HAP-1 (cell line): ENCODE measurements around the gene MAP3K9.
"Not testable (repeated sequence)": the region's sequence is repeated elsewhere in the genome, so short reads cannot be mapped to it uniquely, and the experiment has no call there.

Source experiments
- DNase-seq, 2 experiments: peaks; one replicate each; pipeline ENCODE4 v3.0.0-alpha.2; 2016 to 2020; ENCODE audit warnings: low spot score in 2 of 2
- H3K27me3 ChIP-seq: fragments of 250-450 bp; sonication (Bioruptor Pico); 2 replicates; pipeline ENCODE4 v1.5.1; 2020; ENCODE audit warnings: low read depth, mild to moderate bottlenecking, moderate library complexity
- H3K36me3 ChIP-seq: fragments of 250-450 bp; sonication (Bioruptor Pico); replicated peaks from 2 replicates; pipeline ENCODE4 v1.5.1; 2020; ENCODE audit warnings: mild to moderate bottlenecking
- H3K4me1 ChIP-seq: fragments of 250-450 bp; sonication (Bioruptor Pico); 2 replicates; pipeline ENCODE4 v1.5.1; 2020; ENCODE audit warnings: mild to moderate bottlenecking
- H3K4me3 ChIP-seq: fragments of 250-450 bp; sonication (Bioruptor Pico); 2 replicates; pipeline ENCODE4 v1.5.1; 2020; ENCODE audit warnings: mild to moderate bottlenecking, moderate library complexity
- H3K9me3 ChIP-seq: fragments of 250-450 bp; sonication (Bioruptor Pico); 2 replicates; pipeline ENCODE4 v1.5.1; 2020; ENCODE audit warnings: mild to moderate bottlenecking, moderate library complexity
- in situ Hi-C: fragments of 300-500 bp; cut with MboI; formaldehyde crosslinking; loops from 3 replicates; pipeline ENCODE4 v1.14.3; 2020; ENCODE audit warnings: low sequenced_read_pairs, inconsistent platforms, mixed read lengths

Gene MAP3K9

GRCh38 chr14:70703621-70704168, 105.6 kb downstream of the MAP3K9 start:
- H3K4me1 ChIP-seq, in situ Hi-C loops, H3K9me3 ChIP-seq, H3K4me3 ChIP-seq, DNase-seq, H3K36me3 ChIP-seq: not testable (repeated sequence)
- peaks cover 17% of the 10 kb centered on the region; the same call in 1 of the 2 replicates for H3K27me3 ChIP-seq

- H3K4me1 ChIP-seq, result no peaks in the 10 kb centered on the region
- in situ Hi-C loops, result no loop called here
- H3K27me3 ChIP-seq, result peaks cover 17% of the 10 kb centered on the region; the same call in 1 of the 2 replicates
- H3K9me3 ChIP-seq, result no peaks in the 10 kb centered on the region
- H3K4me3 ChIP-seq, result no peak overlapping the region
- H3K36me3 ChIP-seq, result no peaks in the 10 kb centered on the region
- DNase-seq, result no peak
Observed at GRCh38 chr14:70702161-70702560, 107.2 kb downstream of the MAP3K9 start.

GRCh38 chr14:70701610-70702009, 107.7 kb downstream of the MAP3K9 start:
- H3K27me3 ChIP-seq, result peaks cover 17% of the 10 kb centered on the region; the same call in 1 of the 2 replicates
- no peak for DNase-seq
- H3K36me3 ChIP-seq, result no peaks in the 10 kb centered on the region
- H3K9me3 ChIP-seq, result no peaks in the 10 kb centered on the region
- in situ Hi-C loops, result no loop called here
- no peak overlapping the region for H3K4me3 ChIP-seq
- H3K4me1 ChIP-seq, result no peaks in the 10 kb centered on the region

GRCh38 chr14:70700955-70701585, 108.2 kb downstream of the MAP3K9 start:
- in situ Hi-C loops, result no loop called here
- no peaks in the 10 kb centered on the region for H3K4me1 ChIP-seq
- DNase-seq, result no peak
- H3K4me3 ChIP-seq, result no peak overlapping the region
- no peaks in the 10 kb centered on the region for H3K9me3 ChIP-seq
- no peaks in the 10 kb centered on the region for H3K36me3 ChIP-seq
- peaks cover 17% of the 10 kb centered on the region; the same call in 1 of the 2 replicates for H3K27me3 ChIP-seq

GRCh38 chr14:70699646-70700045, 109.7 kb downstream of the MAP3K9 start:
- in situ Hi-C loops, result no loop called here
- Histone ChIP-seq H3K27me3 (peaks cover 17% of the 10 kb centered on the region; the same call in 1 of the 2 replicates), H3K4me1 (no peaks in the 10 kb centered on the region), H3K4me3 (no peak overlapping the region), H3K9me3 (no peaks in the 10 kb centered on the region), H3K36me3 (no peaks in the 10 kb centered on the region)
- DNase-seq, result no peak

GRCh38 chr14:70698288-70698687, 111.0 kb downstream of the MAP3K9 start:
- DNase-seq, result no peak
- in situ Hi-C loops, result no loop called here

GRCh38 chr14:70697701-70698100, 111.6 kb downstream of the MAP3K9 start:
- H3K4me3 ChIP-seq, result no peak overlapping the region

More at GRCh38 chr14:70698288-70698687, 111.0 kb downstream of the MAP3K9 start:
- Histone ChIP-seq H3K36me3 (no peaks in the 10 kb centered on the region), H3K9me3 (no peaks in the 10 kb centered on the region), H3K4me1 (no peaks in the 10 kb centered on the region), H3K27me3 (peaks cover 17% of the 10 kb centered on the region; the same call in 1 of the 2 replicates), H3K4me3 (no peak overlapping the region)

GRCh38 chr14:70696026-70696425, 113.3 kb downstream of the MAP3K9 start:
- Histone ChIP-seq H3K4me1 (no peaks in the 10 kb centered on the region), H3K9me3 (no peaks in the 10 kb centered on the region), H3K36me3 (no peaks in the 10 kb centered on the region), H3K4me3 (no peak overlapping the region), H3K27me3 (peaks cover 4% of the 10 kb centered on the region; the same call in 1 of the 2 replicates)
- DNase-seq, result no peak
- in situ Hi-C loops, result no loop called here

More at GRCh38 chr14:70697701-70698100, 111.6 kb downstream of the MAP3K9 start:
- in situ Hi-C loops, result no loop called here
- Histone ChIP-seq H3K27me3 (peaks cover 17% of the 10 kb centered on the region; the same call in 1 of the 2 replicates), H3K4me1 (no peaks in the 10 kb centered on the region), H3K36me3 (no peaks in the 10 kb centered on the region), H3K9me3 (no peaks in the 10 kb centered on the region)
- no peak for DNase-seq

GRCh38 chr14:70692210-70692609, 117.1 kb downstream of the MAP3K9 start:
- Histone ChIP-seq H3K36me3 (no peaks in the 10 kb centered on the region), H3K27me3 (no peaks in the 10 kb centered on the region), H3K4me1 (no peaks in the 10 kb centered on the region), H3K4me3 (no peak overlapping the region), H3K9me3 (no peaks in the 10 kb centered on the region)
- in situ Hi-C loops, result no loop called here
- DNase-seq, result no peak

- no peak for DNase-seq
- no peaks in the 10 kb centered on the region for H3K27me3 ChIP-seq
- H3K4me3 ChIP-seq, result no peak overlapping the region
- in situ Hi-C loops, result no loop called here
- H3K36me3 ChIP-seq, result no peaks in the 10 kb centered on the region
- H3K4me1 ChIP-seq, result no peaks in the 10 kb centered on the region
- H3K9me3 ChIP-seq, result no peaks in the 10 kb centered on the region
Observed at GRCh38 chr14:70685474-70686197, 123.7 kb downstream of the MAP3K9 start.

GRCh38 chr14:70683983-70684382, 125.3 kb downstream of the MAP3K9 start:
- Histone ChIP-seq H3K4me3 (no peak overlapping the region), H3K27me3 (no peaks in the 10 kb centered on the region), H3K36me3 (no peaks in the 10 kb centered on the region), H3K9me3 (no peaks in the 10 kb centered on the region), H3K4me1 (no peaks in the 10 kb centered on the region)
- in situ Hi-C loops, result no loop called here
- DNase-seq, result no peak

- no peak overlapping the region for H3K4me3 ChIP-seq
- in situ Hi-C loops, result no loop called here
- H3K27me3 ChIP-seq, result no peaks in the 10 kb centered on the region
- no peak for DNase-seq
- H3K36me3 ChIP-seq, result no peaks in the 10 kb centered on the region
- H3K4me1 ChIP-seq, result no peaks in the 10 kb centered on the region
- no peaks in the 10 kb centered on the region for H3K9me3 ChIP-seq
Observed at GRCh38 chr14:70680748-70681147, 128.6 kb downstream of the MAP3K9 start.

GRCh38 chr14:70677341-70677740, 132.0 kb downstream of the MAP3K9 start:
- Histone ChIP-seq H3K4me1 (no peaks in the 10 kb centered on the region), H3K9me3 (no peaks in the 10 kb centered on the region), H3K27me3 (no peaks in the 10 kb centered on the region), H3K4me3 (no peak overlapping the region), H3K36me3 (no peaks in the 10 kb centered on the region)
- in situ Hi-C loops, result no loop called here
- DNase-seq, result no peak
